ENCODE data around the gene RRAGD. TPM values are rescaled to one million over a fixed set of nuclear protein-coding genes. Genes with fewer than 3 reads are reported as not detected.

RRAGD gene
- 10 to 100 TPM; 11.8 to 19.8 (median 13.3) TPM for total RNA-seq
- polyA plus RNA-seq, result 10 to 100 TPM in 1 of 3 donors, 1 to 10 TPM in 2; 2.8 to 12.0 (median 6.7) TPM

- WGBS, 2 donors, result 1% methylated on average over 85 of the region's 85 CpGs
- H3K27me3 ChIP-seq, result no peaks in the 10 kb centered on the region
- TF ChIP-seq CTCF (IDR thresholded peaks at IDR 0.05) (no peak), EP300 (IDR thresholded peaks at IDR 0.05) (peak in 1 of 4 donors; percentile 23), POLR2AphosphoS5 (IDR thresholded peaks at IDR 0.05) (peak in 3 of 4 donors; percentile 31 to 56 (median 36))
- H3K4me1 ChIP-seq, result peaks cover 0 to 23% (median 12%) of the 10 kb centered on the region in 4 donors
- no peaks in the 10 kb centered on the region for H3K36me3 ChIP-seq
- DNase-seq, result peak; percentile 86
- no peaks in the 10 kb centered on the region for H3K9me3 ChIP-seq
- intact Hi-C loops (cut with DNase I), result loop anchor here (5.0 kb wide), 2 partner anchors 40 to 450 kb away; partner anchors contain the start of gene RNGTT
- peak within 1 kb of the TSS; percentile 81 to 91 (median 84) for H3K4me3 ChIP-seq
- H3K27ac ChIP-seq, result peak within 1 kb of the TSS; percentile 64 to 77 (median 73)
Measured at GRCh38 chr6:89412071-89413005, at the start of gene RRAGD. Gene RRAGD, minus strand, starts transcription at chr6:89412273. Its CDS starts 280 bp downstream, at chr6:89411993.

DNA sequence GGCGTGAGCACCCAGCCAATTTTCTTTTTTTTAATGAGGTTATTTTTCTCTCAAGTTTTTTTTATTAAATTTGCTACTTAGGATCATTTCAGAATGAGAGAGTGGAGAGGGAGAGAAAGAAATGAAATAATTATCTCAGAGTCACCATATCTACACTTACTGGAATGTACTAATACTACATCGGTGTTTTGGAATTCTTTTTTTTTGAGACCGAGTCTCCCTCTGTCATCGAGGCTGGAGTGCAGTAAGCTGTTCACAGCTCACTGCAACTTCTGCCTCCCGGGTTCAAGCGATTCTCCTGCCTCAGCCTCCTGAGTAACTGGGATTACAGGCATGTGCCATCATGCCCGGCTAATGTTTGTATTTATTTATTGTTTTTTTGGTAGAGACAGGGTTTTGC lies 48.6 kb upstream of the RRAGD start:
- WGBS, 2 donors, result 88 to 90% methylated on average over 7 of the region's 7 CpGs

GRCh38 chr6:89459501-89459900 lies 47.4 kb upstream of the RRAGD start:
- no peak for DNase-seq
- Histone ChIP-seq H3K36me3 (no peaks in the 10 kb centered on the region), H3K27me3 (no peaks in the 10 kb centered on the region), H3K4me3 (no peak overlapping the region), H3K9me3 (no peaks in the 10 kb centered on the region), H3K27ac (no peak overlapping the region), H3K4me1 (no peaks in the 10 kb centered on the region)
- TF ChIP-seq CTCF (IDR thresholded peaks at IDR 0.05), result no peak
- TF ChIP-seq EP300 (IDR thresholded peaks at IDR 0.05), result no peak
- no peak for TF ChIP-seq POLR2A (IDR thresholded peaks at IDR 0.05)
- TF ChIP-seq POLR2AphosphoS5 (IDR thresholded peaks at IDR 0.05), result no peak
- 75 to 88% methylated on average over 1 of the region's 1 CpG for WGBS, 2 donors
- intact Hi-C loops (cut with DNase I), result no loop called here

More for the DNA sequence above, 48.6 kb upstream of the RRAGD start:
- Histone ChIP-seq H3K27me3 (no peaks in the 10 kb centered on the region), H3K4me1 (no peaks in the 10 kb centered on the region), H3K4me3 (no peak overlapping the region), H3K36me3 (no peaks in the 10 kb centered on the region), H3K27ac (no peak overlapping the region), H3K9me3 (no peaks in the 10 kb centered on the region)
- no peak for DNase-seq
- intact Hi-C loops (cut with DNase I), result no loop called here
- TF ChIP-seq POLR2AphosphoS5 (IDR thresholded peaks at IDR 0.05) (no peak), CTCF (IDR thresholded peaks at IDR 0.05) (no peak), POLR2A (IDR thresholded peaks at IDR 0.05) (no peak), EP300 (IDR thresholded peaks at IDR 0.05) (no peak)

DNA sequence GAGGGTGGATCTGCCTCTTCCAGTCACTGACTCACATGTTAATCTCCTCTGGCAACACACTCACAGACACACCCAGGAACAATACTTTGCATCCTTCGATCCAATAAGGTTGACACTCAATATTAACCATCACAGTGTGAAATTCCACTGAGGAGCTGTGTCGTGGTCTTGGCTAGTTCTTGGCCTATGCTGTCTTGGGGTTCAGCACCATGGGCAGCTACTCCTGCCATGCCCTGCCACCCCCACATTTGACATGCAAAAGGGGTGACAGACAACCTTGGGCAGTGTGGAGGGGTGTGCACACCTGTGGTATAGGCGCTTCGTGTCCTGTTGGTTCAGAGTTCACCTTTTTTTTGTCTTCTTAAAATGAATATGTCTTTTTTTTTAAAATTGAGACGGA lies 46.6 kb upstream of the RRAGD start:
- DNase-seq, result no peak
- no peaks in the 10 kb centered on the region for H3K36me3 ChIP-seq
- no peak overlapping the region for H3K4me3 ChIP-seq
- peaks cover 0 to under 1% (median 0%) of the 10 kb centered on the region in 4 donors for H3K4me1 ChIP-seq
- H3K9me3 ChIP-seq, result no peaks in the 10 kb centered on the region
- no peaks in the 10 kb centered on the region for H3K27me3 ChIP-seq
- TF ChIP-seq EP300 (IDR thresholded peaks at IDR 0.05) (no peak), CTCF (IDR thresholded peaks at IDR 0.05) (no peak), POLR2A (IDR thresholded peaks at IDR 0.05) (no peak), POLR2AphosphoS5 (IDR thresholded peaks at IDR 0.05) (no peak)
- H3K27ac ChIP-seq, result no peak overlapping the region
- intact Hi-C loops (cut with DNase I), result no loop called here
- WGBS, 2 donors, result 86 to 87% methylated on average over 5 of the region's 5 CpGs

Data from sigmoid colon (tissue), 7 donors.